ENCODE measurements around the gene POLR3E. TPM values are rescaled to one million over a fixed set of nuclear protein-coding genes. Genes with fewer than 3 reads are reported as not detected.

Gene POLR3E
- total RNA-seq, 2 donors from 2014 or later, result 34.4 to 43.4 TPM

- H3K27me3 ChIP-seq, result no peaks in the 10 kb centered on the region
These were observed 86.6 kb downstream of the POLR3E start for GRCh38 chr16:22383827-22384226.

More at GRCh38 chr16:22383827-22384226, 86.6 kb downstream of the POLR3E start:
- no peaks in the 10 kb centered on the region for H3K36me3 ChIP-seq
- no peak overlapping the region for H3K27ac ChIP-seq
- no peaks in the 10 kb centered on the region for H3K4me1 ChIP-seq
- no peaks in the 10 kb centered on the region for H3K9me3 ChIP-seq
- no peak for TF ChIP-seq CTCF (IDR thresholded peaks at IDR 0.05)
- no peak overlapping the region for H3K9ac ChIP-seq (ENCODE audit: low read depth in 2 of 2, low read length in 2 of 2)
- intact Hi-C loops (cut with DNase I), result no loop called here
- H3K4me3 ChIP-seq, result no peak overlapping the region
- DNase-seq, result no peak

Other genes with a start within 250 kb of the POLR3E start
- gene VWA3A, start 204.9 kb upstream of the POLR3E start, total RNA-seq, result not detected
- gene SDR42E2, start 134.9 kb upstream of the POLR3E start, total RNA-seq, result not detected
- 10 to 100 TPM; 25.8 to 53.4 TPM for gene EEF2K, start 91.1 kb upstream of the POLR3E start, total RNA-seq
- gene CDR2, start 77.2 kb downstream of the POLR3E start, total RNA-seq, result 10 to 100 TPM; 24.0 to 31.5 TPM
- 100 to 1,000 TPM in 1 of 2 donors, 10 to 100 TPM in 1; 69.0 to 159 TPM for gene NPIPB5, start 213.5 kb downstream of the POLR3E start, total RNA-seq